ENCODE measurements around the gene PIP5K1B. TPM values are rescaled to one million over a fixed set of nuclear protein-coding genes. Genes with fewer than 3 reads are reported as not detected.

The PIP5K1B gene
- total and polyA plus RNA-seq, 10 of the 15 experiments (the other 5 are each of a cell fraction or from before 2014, with no cell fraction given) = 6.8 to 16.3 (median 10.6) TPM

DNA sequence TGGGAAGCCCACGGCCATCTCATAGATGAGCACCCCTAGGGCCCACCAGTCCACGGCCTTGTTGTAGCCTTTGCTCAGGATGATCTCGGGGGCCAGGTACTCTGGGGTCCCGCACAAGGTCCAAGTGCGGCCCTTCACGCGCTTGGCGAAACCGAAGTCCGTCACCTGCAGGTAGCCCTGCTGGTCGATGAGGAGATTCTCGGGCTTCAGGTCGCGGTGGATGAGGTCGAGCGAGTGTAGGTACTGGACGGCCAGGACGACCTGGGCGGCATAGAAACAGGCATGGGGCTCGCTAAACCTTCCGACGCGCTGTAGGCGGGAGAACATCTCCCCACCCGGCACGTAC lies 308.3 kb downstream of the PIP5K1B start:
- POLR2A ChIA-PET = no interaction called here
- RAD21 ChIA-PET (ENCODE audit: unreplicated experiment) = no interaction called here
- Histone ChIP-seq H3K4me2 (ENCODE audit: control insufficient read depth, insufficient read depth) (peak overlapping the region; percentile 55; the same call in 1 of the 2 replicates), H3K36me3 (ENCODE audit: control insufficient read depth in 2 of 2, insufficient read depth in 2 of 2, low read length in 1 of 2) (peaks cover 0 to 2% of the 10 kb centered on the region in 2 experiments; a peak in 3 of 4 replicates), H4K20me1 (ENCODE audit: control insufficient read depth, insufficient read depth) (no peaks in the 10 kb centered on the region), H3K9me3 (replicated peaks; ENCODE audit: control insufficient read depth, insufficient read depth, low read length) (no peaks in the 10 kb centered on the region), H3K27me3 (replicated peaks in 1 of 2; ENCODE audit: control insufficient read depth in 2 of 2, insufficient read depth in 2 of 2, low read length in 1 of 2) (no peaks in the 10 kb centered on the region), H3K9ac (ENCODE audit: control insufficient read depth, insufficient read depth, low read length) (no peak overlapping the region), H3K4me1 (ENCODE audit: control insufficient read depth, insufficient read depth, low read length) (peaks cover 10% of the 10 kb centered on the region; the same call in 1 of the 2 replicates), H3K79me2 (ENCODE audit: control insufficient read depth, insufficient read depth, low read length) (no peaks in the 10 kb centered on the region), H3K4me3 (no peak overlapping the region), H3K27ac (ENCODE audit: control insufficient read depth, insufficient read depth) (no peak overlapping the region), H2AFZ (ENCODE audit: control insufficient read depth, low read depth, low read length) (no peak overlapping the region)
- CTCF ChIA-PET = interaction anchor here (1.0 to 1.2 kb wide), 2 partner anchors 9 to 14 kb away, joined by 4 read pairs; no protein-coding TSS in a partner anchor
- BruUV-seq (replicated peaks) = no TSS peak
- FAIRE-seq = no peak
- no peak for ATAC-seq
- WGBS (ENCODE audit: insufficient coverage, insufficient replicate concordance, low lambda C conversion rate, missing lambda C conversion rate) = 92% methylated on average over 23 of the region's 26 CpGs
- in situ Hi-C loops (cut with MboI) = no loop called here
- intact Hi-C loops (cut with micrococcal nuclease; ENCODE audit: unreplicated experiment) = no loop called here
- DNase-seq (ENCODE audit: low read depth, low spot score) = no peak
- TF ChIP-seq HDAC6 (IDR thresholded peaks at IDR 0.05; ENCODE audit: unreplicated experiment) = no peak
- no peak for TF ChIP-seq ZNF207 (IDR thresholded peaks at IDR 0.05; ENCODE audit: borderline replicate concordance)
- no peak for TF ChIP-seq GABPA (IDR thresholded peaks at IDR 0.05; ENCODE audit: low read depth)
- TF ChIP-seq TCF3 (IDR thresholded peaks at IDR 0.05; ENCODE audit: borderline replicate concordance, insufficient read depth, low read depth, low read length) = no peak
- SMC1A ChIA-PET (ENCODE audit: uncharacterized antibody, unreplicated experiment) = interaction anchor here (1.3 kb wide), 1 partner anchor 14 kb away, joined by 4 read pairs; no protein-coding TSS in a partner anchor

DNA sequence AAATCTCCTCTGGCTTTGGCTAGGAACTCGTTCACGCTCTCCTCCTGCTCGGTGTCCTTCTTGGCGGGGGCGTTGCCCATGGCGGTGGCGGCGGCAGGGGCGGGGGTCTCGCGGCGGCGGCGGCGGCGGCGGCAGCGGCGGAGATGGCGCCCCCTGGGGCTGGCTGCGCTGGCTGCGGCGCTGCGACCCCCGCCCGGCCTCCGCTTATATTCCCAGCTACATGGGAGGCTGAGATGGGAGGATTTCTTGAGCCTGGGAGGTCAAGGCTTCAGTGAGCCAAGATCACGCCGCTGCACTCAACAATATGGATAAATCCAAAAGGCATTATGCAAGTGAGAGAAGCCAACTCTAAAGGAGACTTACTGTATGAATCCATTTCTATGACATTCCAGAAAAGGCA lies 309.0 kb downstream of the PIP5K1B start, which contains the start of gene PRKACG:
PRKACG (minus strand) TSS at position 101 of the 400 bp plus-strand sequence; CDS start at position 80, 21 bp downstream.
- Histone ChIP-seq H3K27me3 (replicated peaks in 1 of 2; ENCODE audit: control insufficient read depth in 2 of 2, insufficient read depth in 2 of 2, low read length in 1 of 2) (no peaks in the 10 kb centered on the region), H3K4me3 (no peak within 1 kb of the TSS), H3K9me3 (replicated peaks; ENCODE audit: control insufficient read depth, insufficient read depth, low read length) (no peaks in the 10 kb centered on the region), H3K79me2 (ENCODE audit: control insufficient read depth, insufficient read depth, low read length) (no peaks in the 10 kb centered on the region), H3K4me1 (ENCODE audit: control insufficient read depth, insufficient read depth, low read length) (peaks cover 10% of the 10 kb centered on the region; the same call in 1 of the 2 replicates), H3K27ac (ENCODE audit: control insufficient read depth, insufficient read depth) (no peak within 1 kb of the TSS), H2AFZ (ENCODE audit: control insufficient read depth, low read depth, low read length) (peak within 1 kb of the TSS; percentile 51; the same call in 1 of the 2 replicates), H3K9ac (ENCODE audit: control insufficient read depth, insufficient read depth, low read length) (no peak within 1 kb of the TSS), H4K20me1 (ENCODE audit: control insufficient read depth, insufficient read depth) (no peaks in the 10 kb centered on the region), H3K4me2 (ENCODE audit: control insufficient read depth, insufficient read depth) (peak within 1 kb of the TSS; percentile 55), H3K36me3 (ENCODE audit: control insufficient read depth in 2 of 2, insufficient read depth in 2 of 2, low read length in 1 of 2) (no peaks in the 10 kb centered on the region; a peak in 1 of 4 replicates)
- 89% methylated on average over 25 of the region's 29 CpGs for WGBS (ENCODE audit: insufficient coverage, insufficient replicate concordance, low lambda C conversion rate, missing lambda C conversion rate)
- ChIA-PET SMC1A (ENCODE audit: uncharacterized antibody, unreplicated experiment) (no interaction called here), RAD21 (ENCODE audit: unreplicated experiment) (no interaction called here), CTCF (no interaction called here), POLR2A (no interaction called here)
- intact Hi-C loops (cut with micrococcal nuclease; ENCODE audit: unreplicated experiment) (no loop called here), in situ Hi-C loops (cut with MboI) (no loop called here)
- ATAC-seq (no peak), DNase-seq (ENCODE audit: low read depth, low spot score) (no peak), FAIRE-seq (no peak)
- TF ChIP-seq STAT3 (IDR thresholded peaks at IDR 0.05; ENCODE audit: low read depth, low read length) = no peak
- TF ChIP-seq NR2C2 (IDR thresholded peaks at IDR 0.05; ENCODE audit: borderline replicate concordance, control insufficient read depth, insufficient read length, low read depth) = no peak
- TF ChIP-seq, protein P1, sequence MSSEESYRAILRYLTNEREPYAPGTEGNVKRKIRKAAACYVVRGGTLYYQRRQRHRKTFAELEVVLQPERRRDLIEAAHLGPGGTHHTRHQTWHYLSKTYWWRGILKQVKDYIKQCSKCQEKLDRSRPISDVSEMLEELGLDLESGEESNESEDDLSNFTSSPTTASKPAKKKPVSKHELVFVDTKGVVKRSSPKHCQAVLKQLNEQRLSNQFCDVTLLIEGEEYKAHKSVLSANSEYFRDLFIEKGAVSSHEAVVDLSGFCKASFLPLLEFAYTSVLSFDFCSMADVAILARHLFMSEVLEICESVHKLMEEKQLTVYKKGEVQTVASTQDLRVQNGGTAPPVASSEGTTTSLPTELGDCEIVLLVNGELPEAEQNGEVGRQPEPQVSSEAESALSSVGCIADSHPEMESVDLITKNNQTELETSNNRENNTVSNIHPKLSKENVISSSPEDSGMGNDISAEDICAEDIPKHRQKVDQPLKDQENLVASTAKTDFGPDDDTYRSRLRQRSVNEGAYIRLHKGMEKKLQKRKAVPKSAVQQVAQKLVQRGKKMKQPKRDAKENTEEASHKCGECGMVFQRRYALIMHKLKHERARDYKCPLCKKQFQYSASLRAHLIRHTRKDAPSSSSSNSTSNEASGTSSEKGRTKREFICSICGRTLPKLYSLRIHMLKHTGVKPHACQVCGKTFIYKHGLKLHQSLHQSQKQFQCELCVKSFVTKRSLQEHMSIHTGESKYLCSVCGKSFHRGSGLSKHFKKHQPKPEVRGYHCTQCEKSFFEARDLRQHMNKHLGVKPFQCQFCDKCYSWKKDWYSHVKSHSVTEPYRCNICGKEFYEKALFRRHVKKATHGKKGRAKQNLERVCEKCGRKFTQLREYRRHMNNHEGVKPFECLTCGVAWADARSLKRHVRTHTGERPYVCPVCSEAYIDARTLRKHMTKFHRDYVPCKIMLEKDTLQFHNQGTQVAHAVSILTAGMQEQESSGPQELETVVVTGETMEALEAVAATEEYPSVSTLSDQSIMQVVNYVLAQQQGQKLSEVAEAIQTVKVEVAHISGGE (CRISPR knock-in tag; IDR thresholded peaks at IDR 0.05) = no peak
- TF ChIP-seq, protein P2, sequence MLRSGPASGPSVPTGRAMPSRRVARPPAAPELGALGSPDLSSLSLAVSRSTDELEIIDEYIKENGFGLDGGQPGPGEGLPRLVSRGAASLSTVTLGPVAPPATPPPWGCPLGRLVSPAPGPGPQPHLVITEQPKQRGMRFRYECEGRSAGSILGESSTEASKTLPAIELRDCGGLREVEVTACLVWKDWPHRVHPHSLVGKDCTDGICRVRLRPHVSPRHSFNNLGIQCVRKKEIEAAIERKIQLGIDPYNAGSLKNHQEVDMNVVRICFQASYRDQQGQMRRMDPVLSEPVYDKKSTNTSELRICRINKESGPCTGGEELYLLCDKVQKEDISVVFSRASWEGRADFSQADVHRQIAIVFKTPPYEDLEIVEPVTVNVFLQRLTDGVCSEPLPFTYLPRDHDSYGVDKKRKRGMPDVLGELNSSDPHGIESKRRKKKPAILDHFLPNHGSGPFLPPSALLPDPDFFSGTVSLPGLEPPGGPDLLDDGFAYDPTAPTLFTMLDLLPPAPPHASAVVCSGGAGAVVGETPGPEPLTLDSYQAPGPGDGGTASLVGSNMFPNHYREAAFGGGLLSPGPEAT (IDR thresholded peaks at IDR 0.05; ENCODE audit: low read depth) = no peak
- no peak for TF ChIP-seq FOXM1 (IDR thresholded peaks at IDR 0.05; ENCODE audit: low read depth, low read length)
- BruUV-seq (replicated peaks) = no TSS peak
